ENCODE data around the gene SSX7. TPM values are rescaled to one million over a fixed set of nuclear protein-coding genes. Genes with fewer than 3 reads are reported as not detected.
"Not testable (repeated sequence)": the region's sequence is repeated elsewhere in the genome, so short reads cannot be mapped to it uniquely, and the experiment has no call there.

SSX7 gene, protein sequence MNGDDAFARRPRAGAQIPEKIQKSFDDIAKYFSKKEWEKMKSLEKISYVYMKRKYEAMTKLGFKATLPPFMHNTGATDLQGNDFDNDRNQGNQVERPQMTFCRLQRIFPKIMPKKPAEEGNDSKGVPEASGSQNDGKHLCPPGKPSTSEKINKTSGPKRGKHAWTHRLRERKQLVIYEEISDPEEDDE
- total RNA-seq (2014; rRNA removed; shearing (Covaris generic)): not detected in 2 replicates
- not detected in 2 replicates for polyA plus RNA-seq (2015; cell fraction: cytosol; rRNA removed)
- not detected in 2 replicates for polyA plus RNA-seq (2015; cell fraction: nucleus; rRNA removed)

DNA sequence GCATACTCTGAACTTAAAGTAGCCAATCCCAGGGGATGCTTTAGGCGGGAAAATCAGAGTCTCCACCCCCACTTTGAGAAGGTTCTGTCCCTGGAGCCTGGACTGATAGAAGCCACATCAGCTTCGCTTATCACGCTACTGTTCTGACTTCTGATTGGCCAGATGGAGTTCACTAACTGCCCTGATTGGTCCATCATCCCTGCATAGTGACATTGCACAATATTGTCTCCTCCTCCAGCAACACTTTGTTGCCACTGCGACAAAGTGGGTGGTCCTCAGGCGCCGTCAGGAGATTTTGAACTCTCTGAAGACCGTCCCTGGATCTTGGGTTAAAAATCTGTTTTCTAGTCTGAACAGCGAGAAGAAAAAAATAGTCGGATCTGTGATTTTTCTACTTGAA is at the start of gene SSX7:
TSS of gene SSX7 (minus strand) at position 101 of the 400 bp plus-strand sequence. CDS start 1,428 bp downstream, outside the sequence.
- DNase-seq (ENCODE audit: low read depth): peak; percentile 0

DNA sequence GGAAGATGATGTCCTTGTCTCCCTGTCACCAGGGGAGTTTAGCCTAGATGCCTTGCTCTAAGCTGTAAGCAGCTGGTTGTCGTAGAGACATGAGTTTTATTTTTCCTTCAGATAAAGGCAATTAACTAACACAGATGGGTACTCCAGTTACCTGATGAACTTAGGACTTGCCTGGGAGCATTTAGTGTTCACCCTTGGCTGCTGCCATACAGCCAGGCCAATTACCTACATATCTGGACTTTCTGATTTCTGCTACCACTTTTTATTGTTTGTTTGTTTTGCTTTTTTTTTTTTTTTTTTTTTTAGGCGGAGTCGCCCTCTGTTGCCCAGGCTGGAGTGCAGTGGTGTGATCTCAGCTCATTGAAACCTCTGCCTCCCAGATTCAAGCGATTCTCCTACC is 37.3 kb upstream of the SSX7 start:
- DNase-seq (ENCODE audit: low read depth): not testable (repeated sequence)

DNA sequence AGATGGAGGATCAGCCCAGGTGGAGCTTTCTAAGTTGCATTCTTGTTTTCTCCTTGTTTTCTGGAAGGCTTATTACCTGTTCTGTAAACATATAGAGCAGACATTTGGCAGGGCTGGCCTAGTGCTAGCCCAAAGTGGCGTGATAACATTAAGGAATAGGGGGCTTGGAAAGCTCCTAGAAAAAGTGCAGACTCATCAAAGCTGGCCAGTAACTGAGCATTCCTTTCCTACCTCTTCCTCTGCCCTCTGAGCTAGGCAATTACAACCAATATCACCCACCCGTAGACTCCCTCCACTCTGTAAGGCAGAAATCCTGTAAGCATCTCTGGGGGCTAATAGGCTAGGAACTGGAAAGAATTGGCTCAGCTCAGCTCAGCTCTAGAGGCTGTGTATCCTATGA is 7.5 kb upstream of the SSX7 start:
- DNase-seq (ENCODE audit: low read depth): not testable (repeated sequence)

DNA sequence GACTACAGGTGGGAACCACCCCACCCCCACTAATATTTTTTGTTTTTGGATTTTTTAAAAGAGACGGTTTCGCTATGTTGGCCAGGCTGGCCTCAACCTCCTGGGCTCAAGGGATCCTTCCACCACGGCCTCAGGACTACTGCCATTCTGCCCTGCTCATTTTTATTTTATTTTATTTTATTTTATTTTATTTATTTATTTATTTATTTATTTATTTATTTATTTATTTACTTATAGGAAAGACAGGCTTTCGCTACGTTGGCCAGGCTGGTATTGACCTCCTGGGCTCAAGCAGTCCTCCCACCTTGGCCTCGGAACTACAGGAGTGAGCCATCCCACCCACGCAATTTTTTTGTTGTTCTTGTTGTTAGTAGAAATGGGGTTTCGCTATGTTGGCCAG is 775 bp upstream of the SSX7 start:
- DNase-seq (ENCODE audit: low read depth): not testable (repeated sequence)

DNA sequence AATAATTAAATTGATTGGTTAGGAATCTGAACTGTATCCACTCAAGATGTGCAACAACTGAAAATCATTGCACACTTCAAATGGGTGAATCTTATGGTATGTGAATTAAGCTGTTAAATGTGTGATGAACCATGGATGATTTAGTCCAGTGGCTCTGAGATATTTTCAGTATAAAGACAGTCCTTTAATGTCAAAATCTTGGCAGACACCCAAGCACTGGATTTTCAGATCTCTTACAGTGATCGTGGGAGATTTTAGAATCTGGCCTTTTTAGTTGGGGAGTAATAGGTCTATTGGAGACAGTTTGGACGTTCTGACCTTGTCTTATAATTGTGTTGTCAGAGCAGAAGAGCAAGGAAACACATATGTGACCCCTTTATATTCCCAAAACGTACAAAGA is 4.0 kb downstream of the SSX7 start:
- DNase-seq (ENCODE audit: low read depth): not testable (repeated sequence)

DNA sequence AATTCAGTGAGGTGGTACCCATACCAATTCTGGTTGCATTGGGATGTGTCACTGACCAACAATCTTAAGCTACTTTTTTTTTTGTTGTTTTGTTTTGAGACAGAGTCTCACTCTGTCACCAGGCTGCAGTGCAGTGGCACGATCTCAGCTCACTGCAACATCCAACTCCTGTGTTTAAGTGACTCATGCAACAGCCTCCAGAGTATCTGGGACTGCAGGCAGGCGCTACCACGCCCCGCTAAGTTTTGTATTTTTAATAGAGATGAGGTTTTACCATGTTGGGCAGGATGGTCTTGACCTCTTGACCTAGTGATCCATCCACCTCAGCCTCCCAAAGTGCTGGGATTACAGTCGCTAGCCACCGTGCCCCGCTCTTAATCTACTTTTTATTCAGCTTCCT is 5.7 kb downstream of the SSX7 start:
- DNase-seq (ENCODE audit: low read depth): not testable (repeated sequence)

DNA sequence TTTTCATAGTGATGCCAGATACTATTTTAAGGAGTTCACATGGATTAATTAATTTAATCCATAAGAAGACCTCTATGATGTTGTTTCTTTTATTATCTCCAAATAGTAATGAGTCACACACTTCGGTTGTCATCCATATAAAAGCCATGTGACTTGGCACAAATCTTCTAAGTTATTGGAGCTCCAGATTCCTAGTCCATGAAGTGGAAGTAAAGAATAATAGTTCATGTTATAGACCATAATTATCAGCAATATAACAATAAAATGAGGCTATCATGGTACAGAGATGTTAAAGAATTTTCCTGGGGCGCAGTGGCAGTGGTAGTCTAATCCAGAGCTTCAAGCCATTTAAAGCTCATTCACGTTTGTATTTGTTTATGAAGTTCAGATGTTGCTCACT is 26.2 kb downstream of the SSX7 start:
- DNase-seq (ENCODE audit: low read depth): not testable (repeated sequence)

DNA sequence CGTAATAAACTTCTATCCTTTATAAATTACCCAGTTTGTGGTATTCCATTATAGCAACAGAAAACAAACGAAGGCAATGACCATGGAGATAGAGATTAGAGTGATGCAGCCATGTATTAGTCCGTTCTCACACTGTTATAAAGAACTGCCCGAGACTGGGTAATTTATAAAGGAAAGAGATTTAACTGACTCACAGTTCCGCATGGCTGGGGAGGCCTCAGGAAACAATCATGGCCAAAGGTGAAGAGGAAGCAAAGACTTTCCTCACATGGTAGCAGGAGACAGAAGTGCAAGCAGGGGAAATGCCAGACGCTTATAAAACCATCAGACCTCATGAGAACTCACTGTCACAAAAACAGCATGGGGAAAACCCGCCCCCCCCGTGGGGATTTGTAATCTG is 34.0 kb downstream of the SSX7 start:
- DNase-seq (ENCODE audit: low read depth): not testable (repeated sequence)

DNA sequence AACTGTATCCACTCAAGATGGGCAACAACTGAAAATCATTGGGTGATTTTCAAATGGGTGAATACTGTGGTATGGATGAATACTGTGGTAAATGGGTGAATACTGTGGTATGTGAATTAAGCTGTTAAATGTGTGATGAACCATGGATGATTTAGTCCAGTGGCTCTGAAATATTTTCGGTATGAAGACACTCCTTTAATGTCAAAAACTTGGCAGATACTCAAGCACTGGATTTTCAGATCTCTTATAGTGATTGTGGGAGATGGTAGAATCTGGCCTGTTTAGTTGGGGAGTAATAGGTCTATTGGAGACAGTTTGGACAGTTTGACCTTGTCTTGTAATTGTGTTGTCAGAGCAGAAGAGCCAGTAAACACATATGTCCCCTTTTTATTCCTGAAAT is 45.7 kb downstream of the SSX7 start:
- no peak for DNase-seq (ENCODE audit: low read depth)

DNA sequence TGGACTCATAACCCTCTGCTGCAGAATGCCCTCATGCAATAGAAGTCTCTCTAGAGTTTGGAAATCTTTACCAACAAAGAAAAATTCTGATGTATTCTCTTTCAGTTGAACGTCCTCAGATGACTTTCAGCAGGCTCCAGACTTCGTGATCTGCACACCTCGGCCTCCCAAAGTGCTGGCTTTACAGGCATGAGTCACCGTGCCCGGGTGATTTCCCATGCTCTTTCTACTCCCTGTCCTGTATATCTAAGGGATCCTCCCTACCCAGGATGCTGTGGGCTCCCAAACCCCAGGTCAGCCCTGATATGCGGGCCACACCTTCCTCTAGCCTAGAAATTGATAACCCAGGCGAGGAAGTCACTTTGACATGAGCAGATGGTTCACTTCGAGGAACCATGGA is 51.5 kb downstream of the SSX7 start:
- not testable (repeated sequence) for DNase-seq (ENCODE audit: low read depth)

DNA sequence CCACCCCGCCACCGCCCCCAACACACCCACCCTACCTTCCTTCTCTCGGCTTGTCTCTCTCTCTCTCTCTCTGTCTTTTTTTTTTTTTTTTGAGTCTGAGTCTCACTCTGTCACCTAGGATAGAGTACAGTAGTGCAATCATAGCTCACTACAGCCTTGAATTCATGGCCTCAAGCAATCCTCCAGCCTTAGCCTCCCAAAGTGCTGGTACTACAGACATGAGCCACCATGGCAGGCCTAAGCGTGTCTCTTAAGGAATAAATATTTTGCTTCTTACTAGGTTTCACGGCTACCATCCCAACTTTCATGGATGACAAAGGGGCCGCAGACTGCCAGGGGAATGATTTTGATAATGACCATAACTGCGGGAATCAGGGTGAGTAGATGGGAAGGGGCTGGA is 55.8 kb downstream of the SSX7 start:
- no peak for DNase-seq (ENCODE audit: low read depth)

DNA sequence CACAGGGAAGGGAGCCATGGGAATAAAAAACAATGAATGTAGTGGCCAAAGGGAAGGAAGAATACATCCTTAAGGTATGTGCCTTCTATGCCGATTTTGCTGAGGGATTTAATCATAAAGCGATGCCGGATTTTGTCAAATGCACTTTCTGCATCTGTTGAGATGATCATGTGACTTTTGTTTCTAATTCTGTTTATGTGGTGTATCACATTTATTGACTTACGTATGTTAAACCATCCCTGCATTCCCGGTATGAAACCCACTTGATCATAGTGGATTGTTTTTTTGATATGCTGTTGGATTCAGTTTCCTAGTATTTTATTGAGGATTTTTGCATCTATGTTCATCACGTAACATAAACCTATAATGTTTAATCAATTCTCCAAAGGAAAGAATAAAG is 60.0 kb downstream of the SSX7 start:
- DNase-seq (ENCODE audit: low read depth): no peak

Small RNAs within 50 kb of the gene (small RNA-seq; reads per million reads assigned to genes)
- gene AL450023.3: not detected
- not detected for gene RNA5SP504

Other genes starting within 250 kb of the SSX7 start
- gene XAGE1A, start 159.1 kb downstream of the SSX7 start, total RNA-seq (2014; rRNA removed; shearing (Covaris generic)): 1.7 and 2.2 TPM in 2 replicates
- 1.7 and 4.8 TPM in 2 replicates for gene XAGE1B, start 137.8 kb downstream of the SSX7 start, total RNA-seq (2014; rRNA removed; shearing (Covaris generic))
- 0.13 TPM in 1 of 2 replicates, not detected in the other for gene SSX2, start 52.3 kb upstream of the SSX7 start, total RNA-seq (2014; rRNA removed; shearing (Covaris generic))
- 0.43 TPM in 1 of 2 replicates, not detected in the other for gene SSX2B, start 96.4 kb upstream of the SSX7 start, total RNA-seq (2014; rRNA removed; shearing (Covaris generic))
- not detected in 2 replicates for gene SPANXN5, start 142.5 kb upstream of the SSX7 start, total RNA-seq (2014; rRNA removed; shearing (Covaris generic))
- gene XAGE5, start 156.4 kb upstream of the SSX7 start, total RNA-seq (2014; rRNA removed; shearing (Covaris generic)): not detected in 2 replicates
- gene XAGE3, start 213.2 kb upstream of the SSX7 start, total RNA-seq (2014; rRNA removed; shearing (Covaris generic)): not detected in 2 replicates
- gene FAM156B, start 242.4 kb upstream of the SSX7 start, total RNA-seq (2014; rRNA removed; shearing (Covaris generic)): 6.6 and 11.4 TPM in 2 replicates

Measured in HT1080 (cell line).